ENCODE measurements around the gene PNPLA8. TPM values are rescaled to one million over a fixed set of nuclear protein-coding genes. Genes with fewer than 3 reads are reported as not detected.

The PNPLA8 gene
- total and polyA plus RNA-seq, 2 experiments from 2014 or later, result 20.0 to 21.3 TPM

- Histone ChIP-seq H3K4me3 (no peak overlapping the region), H3K27me3 (peaks cover 23% of the 10 kb centered on the region), H3K36me3 (no peaks in the 10 kb centered on the region), H3K9me3 (ENCODE audit: low read depth) (no peaks in the 10 kb centered on the region), H3K4me1 (ENCODE audit: low read depth) (no peaks in the 10 kb centered on the region), H3K27ac (no peak overlapping the region)
- TF ChIP-seq, protein P1, sequence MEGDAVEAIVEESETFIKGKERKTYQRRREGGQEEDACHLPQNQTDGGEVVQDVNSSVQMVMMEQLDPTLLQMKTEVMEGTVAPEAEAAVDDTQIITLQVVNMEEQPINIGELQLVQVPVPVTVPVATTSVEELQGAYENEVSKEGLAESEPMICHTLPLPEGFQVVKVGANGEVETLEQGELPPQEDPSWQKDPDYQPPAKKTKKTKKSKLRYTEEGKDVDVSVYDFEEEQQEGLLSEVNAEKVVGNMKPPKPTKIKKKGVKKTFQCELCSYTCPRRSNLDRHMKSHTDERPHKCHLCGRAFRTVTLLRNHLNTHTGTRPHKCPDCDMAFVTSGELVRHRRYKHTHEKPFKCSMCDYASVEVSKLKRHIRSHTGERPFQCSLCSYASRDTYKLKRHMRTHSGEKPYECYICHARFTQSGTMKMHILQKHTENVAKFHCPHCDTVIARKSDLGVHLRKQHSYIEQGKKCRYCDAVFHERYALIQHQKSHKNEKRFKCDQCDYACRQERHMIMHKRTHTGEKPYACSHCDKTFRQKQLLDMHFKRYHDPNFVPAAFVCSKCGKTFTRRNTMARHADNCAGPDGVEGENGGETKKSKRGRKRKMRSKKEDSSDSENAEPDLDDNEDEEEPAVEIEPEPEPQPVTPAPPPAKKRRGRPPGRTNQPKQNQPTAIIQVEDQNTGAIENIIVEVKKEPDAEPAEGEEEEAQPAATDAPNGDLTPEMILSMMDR (IDR thresholded peaks at IDR 0.05; ENCODE audit: low read depth, low read length), result no peak
- no peak for DNase-seq (ENCODE audit: low read depth in 1 of 2, low spot score in 1 of 2)
Measured at GRCh38 chr7:108448584-108449505, 77.1 kb downstream of the PNPLA8 start.

DNA sequence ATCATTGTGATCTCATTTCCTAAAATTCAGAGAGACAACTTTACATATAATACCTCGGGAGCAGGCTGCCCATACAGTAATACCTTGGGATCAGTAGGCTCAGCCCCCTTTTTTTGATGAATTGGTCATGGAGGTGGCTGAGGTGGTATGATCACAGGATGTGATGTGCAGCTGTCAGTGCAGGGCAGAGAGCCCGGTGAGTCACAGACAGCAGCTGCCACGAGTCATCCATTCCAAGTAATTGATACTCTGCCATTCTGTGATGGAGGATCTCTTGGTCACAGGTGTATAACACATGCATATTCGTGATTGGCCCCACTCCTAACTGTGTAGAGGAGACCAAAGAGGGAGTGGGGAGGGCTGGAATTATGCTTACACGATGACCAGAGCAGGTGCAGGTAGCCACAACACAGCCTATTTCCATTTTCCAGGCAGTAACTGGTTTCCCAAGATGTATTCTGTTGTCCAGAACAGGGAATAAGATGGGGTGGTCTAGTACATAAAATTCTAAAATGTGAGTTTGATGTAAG is 83.8 kb downstream of the PNPLA8 start:
- no peak for DNase-seq (ENCODE audit: low read depth in 1 of 2, low spot score in 1 of 2)
- Histone ChIP-seq H3K4me1 (ENCODE audit: low read depth) (no peaks in the 10 kb centered on the region), H3K27me3 (no peaks in the 10 kb centered on the region), H3K27ac (no peak overlapping the region), H3K36me3 (no peaks in the 10 kb centered on the region), H3K9me3 (ENCODE audit: low read depth) (no peaks in the 10 kb centered on the region), H3K4me3 (no peak overlapping the region)
- TF ChIP-seq, protein P1 (IDR thresholded peaks at IDR 0.05; ENCODE audit: low read depth, low read length), result no peak

GRCh38 chr7:108441392-108441955 is 84.5 kb downstream of the PNPLA8 start:
- H3K36me3 ChIP-seq, result no peaks in the 10 kb centered on the region
- no peak overlapping the region for H3K4me3 ChIP-seq
- no peaks in the 10 kb centered on the region for H3K9me3 ChIP-seq (ENCODE audit: low read depth)
- no peak overlapping the region for H3K27ac ChIP-seq
- DNase-seq (ENCODE audit: low read depth in 1 of 2, low spot score in 1 of 2), result no peak
- no peaks in the 10 kb centered on the region for H3K4me1 ChIP-seq (ENCODE audit: low read depth)
- H3K27me3 ChIP-seq, result no peaks in the 10 kb centered on the region
- TF ChIP-seq, protein P1 (IDR thresholded peaks at IDR 0.05; ENCODE audit: low read depth, low read length), result no peak

DNA sequence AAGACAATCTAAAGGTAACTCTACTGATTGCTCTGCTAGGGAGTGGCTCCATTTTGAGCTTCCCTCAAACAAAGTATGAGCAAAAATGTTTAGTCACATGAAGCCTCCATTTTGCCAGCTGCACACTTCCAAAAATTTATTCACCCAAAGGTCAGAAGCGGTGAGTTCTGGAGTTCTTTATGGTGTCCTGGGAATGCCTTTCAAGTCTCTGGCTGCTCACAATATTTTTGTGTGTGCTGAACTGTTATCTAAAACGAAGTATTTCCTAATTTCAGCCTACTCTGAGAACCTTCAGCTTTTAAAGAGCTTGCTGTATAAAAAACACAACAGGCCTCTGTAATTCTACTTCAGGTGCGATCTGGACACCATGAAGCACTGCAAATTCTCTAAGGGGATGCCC is 85.3 kb downstream of the PNPLA8 start:
- H3K9me3 ChIP-seq (ENCODE audit: low read depth), result no peaks in the 10 kb centered on the region
- no peak overlapping the region for H3K27ac ChIP-seq
- TF ChIP-seq, protein P1 (IDR thresholded peaks at IDR 0.05; ENCODE audit: low read depth, low read length), result no peak
- no peaks in the 10 kb centered on the region for H3K4me1 ChIP-seq (ENCODE audit: low read depth)
- H3K27me3 ChIP-seq, result no peaks in the 10 kb centered on the region
- DNase-seq (ENCODE audit: low read depth in 1 of 2, low spot score in 1 of 2), result peak in 1 of 2 donors; percentile 51
- H3K4me3 ChIP-seq, result no peak overlapping the region
- no peaks in the 10 kb centered on the region for H3K36me3 ChIP-seq

GRCh38 chr7:108436906-108437305 is 89.0 kb downstream of the PNPLA8 start:
- no peaks in the 10 kb centered on the region for H3K4me1 ChIP-seq (ENCODE audit: low read depth)
- H3K9me3 ChIP-seq (ENCODE audit: low read depth), result no peaks in the 10 kb centered on the region
- H3K4me3 ChIP-seq, result no peak overlapping the region
- H3K27ac ChIP-seq, result no peak overlapping the region
- DNase-seq (ENCODE audit: low read depth in 1 of 2, low spot score in 1 of 2), result no peak
- TF ChIP-seq, protein P1 (IDR thresholded peaks at IDR 0.05; ENCODE audit: low read depth, low read length), result no peak
- no peaks in the 10 kb centered on the region for H3K36me3 ChIP-seq
- H3K27me3 ChIP-seq, result no peaks in the 10 kb centered on the region
